GM10266 (cell line): ENCODE results near the gene ANTKMT.
"Not testable (repeated sequence)": the region's sequence is repeated elsewhere in the genome, so short reads cannot be mapped to it uniquely, and the experiment has no call there.

Experiments
- DNase-seq: peaks from one replicate; pipeline ENCODE4 v3.0.0; 2012; ENCODE audit errors: extremely low spot score
- TF ChIP-seq, protein P1 (sequence below): IDR thresholded peaks from 2 replicates; pipeline ENCODE4 v1.5.1; 2012; ENCODE audit warnings: mild to moderate bottlenecking, low read depth; ENCODE audit not compliant: control insufficient read depth, insufficient read depth; ENCODE audit errors: missing control alignments

Gene ANTKMT

DNA sequence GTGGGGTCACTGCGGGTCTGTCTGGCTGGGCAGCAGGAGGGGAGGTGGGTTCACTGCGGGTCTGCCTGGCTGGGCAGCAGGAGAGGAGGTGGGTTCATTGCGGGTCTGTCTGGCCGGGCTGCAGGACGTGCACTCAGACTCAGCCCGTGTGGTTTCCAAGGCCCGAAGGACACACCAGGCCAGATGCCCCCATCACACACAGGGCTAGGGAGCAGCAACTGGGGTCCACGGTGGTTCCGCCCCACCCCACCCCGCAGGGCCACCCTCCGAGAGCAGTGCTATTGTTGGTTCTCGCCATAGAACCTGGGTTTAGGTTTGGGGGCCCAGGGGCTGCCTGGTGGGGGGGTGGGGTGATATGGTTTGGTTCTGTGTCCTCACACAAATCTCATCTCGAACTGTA is 25.7 kb downstream of the ANTKMT start:
- TF ChIP-seq, protein P1, sequence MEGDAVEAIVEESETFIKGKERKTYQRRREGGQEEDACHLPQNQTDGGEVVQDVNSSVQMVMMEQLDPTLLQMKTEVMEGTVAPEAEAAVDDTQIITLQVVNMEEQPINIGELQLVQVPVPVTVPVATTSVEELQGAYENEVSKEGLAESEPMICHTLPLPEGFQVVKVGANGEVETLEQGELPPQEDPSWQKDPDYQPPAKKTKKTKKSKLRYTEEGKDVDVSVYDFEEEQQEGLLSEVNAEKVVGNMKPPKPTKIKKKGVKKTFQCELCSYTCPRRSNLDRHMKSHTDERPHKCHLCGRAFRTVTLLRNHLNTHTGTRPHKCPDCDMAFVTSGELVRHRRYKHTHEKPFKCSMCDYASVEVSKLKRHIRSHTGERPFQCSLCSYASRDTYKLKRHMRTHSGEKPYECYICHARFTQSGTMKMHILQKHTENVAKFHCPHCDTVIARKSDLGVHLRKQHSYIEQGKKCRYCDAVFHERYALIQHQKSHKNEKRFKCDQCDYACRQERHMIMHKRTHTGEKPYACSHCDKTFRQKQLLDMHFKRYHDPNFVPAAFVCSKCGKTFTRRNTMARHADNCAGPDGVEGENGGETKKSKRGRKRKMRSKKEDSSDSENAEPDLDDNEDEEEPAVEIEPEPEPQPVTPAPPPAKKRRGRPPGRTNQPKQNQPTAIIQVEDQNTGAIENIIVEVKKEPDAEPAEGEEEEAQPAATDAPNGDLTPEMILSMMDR, result no peak
- DNase-seq, result no peak

GRCh38 chr16:747978-748746 is 27.2 kb downstream of the ANTKMT start:
- DNase-seq, result no peak
- TF ChIP-seq, protein P1, result no peak

DNA sequence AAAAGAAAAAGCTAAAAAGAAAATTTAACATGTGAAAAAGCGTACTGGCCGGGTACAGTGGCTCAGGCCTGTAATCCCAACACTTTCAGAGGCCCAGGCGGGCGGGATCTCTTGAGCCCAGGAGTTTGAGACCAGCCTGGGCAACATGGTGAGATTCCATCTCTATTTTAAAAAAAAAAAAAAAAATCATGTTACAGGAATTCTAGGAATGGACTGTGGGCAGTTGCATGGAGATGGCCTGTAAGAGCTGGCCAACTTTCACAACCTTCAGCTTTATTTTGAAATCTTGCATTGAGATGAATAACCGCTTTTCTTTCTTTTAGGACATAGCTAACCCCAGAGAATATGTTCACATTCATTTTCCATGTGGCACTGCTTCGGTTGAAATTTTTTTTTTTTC is 28.1 kb downstream of the ANTKMT start:
- TF ChIP-seq, protein P1, result no peak
- no peak for DNase-seq

GRCh38 chr16:750485-750884 is 29.5 kb downstream of the ANTKMT start:
- TF ChIP-seq, protein P1, result no peak
- DNase-seq, result no peak

- no peak for DNase-seq
- TF ChIP-seq, protein P1, result no peak
Measured at GRCh38 chr16:751152-752006, 30.4 kb downstream of the ANTKMT start.

DNA sequence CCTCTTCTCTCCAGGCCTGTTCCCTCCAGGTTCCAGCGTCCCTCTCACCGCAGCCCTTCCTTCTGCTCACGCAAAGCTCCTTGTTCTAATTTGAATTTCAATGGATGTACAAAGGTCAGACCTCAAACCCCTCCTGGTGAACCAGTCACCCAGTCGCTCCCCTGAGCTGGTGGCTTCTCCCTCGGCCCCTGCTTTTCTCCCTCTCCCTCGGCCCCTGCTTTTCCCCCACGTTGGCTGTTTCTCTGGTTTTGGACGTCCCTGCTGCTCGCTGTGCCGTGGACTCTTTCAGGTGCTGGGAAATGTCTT is 31.0 kb downstream of the ANTKMT start:
- TF ChIP-seq, protein P1, result no peak
- no peak for DNase-seq

GRCh38 chr16:754121-754607 is 33.2 kb downstream of the ANTKMT start:
- not testable (repeated sequence) for DNase-seq

DNA sequence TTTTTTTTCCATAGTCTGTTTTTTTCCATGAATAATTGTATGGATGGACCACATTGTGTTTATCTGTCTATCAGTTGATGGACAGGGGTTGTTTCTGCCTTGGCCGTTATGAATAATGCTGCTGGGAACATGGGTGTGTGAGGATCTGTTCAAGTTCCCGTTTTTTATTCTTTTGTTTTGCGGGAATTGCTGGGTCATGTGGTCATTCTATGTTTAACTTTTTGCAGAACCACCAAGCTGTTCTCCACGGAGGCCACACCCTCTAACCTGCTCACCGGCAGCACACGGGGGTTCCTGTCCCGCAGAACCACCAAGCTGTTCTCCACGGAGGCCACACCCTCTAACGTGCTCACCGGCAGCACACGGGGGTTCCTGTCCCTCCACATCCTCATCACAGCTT is 33.7 kb downstream of the ANTKMT start:
- TF ChIP-seq, protein P1, result no peak
- DNase-seq, result no peak
